Activated B cell treated with CpG ODN at 0.5 μM for 24 hours (primary cell): ENCODE data around the gene DDX5. TPM values are rescaled to one million over a fixed set of nuclear protein-coding genes. Genes with fewer than 3 reads are reported as not detected.
"Not testable (repeated sequence)": the region's sequence is repeated elsewhere in the genome, so short reads cannot be mapped to it uniquely, and the experiment has no call there.

Experiments
- ATAC-seq: fragments of 200-7000 bp; cut with Tn5 transposase; one replicate; pipeline ENCODE4 v1.10.0; 2021; ENCODE audit warnings: low read depth, mild to moderate bottlenecking, moderate library complexity
- CTCF ChIA-PET: fragments of 350-600 bp; sonication (Branson Sonifier 250); formaldehyde crosslinking; loops from one replicate; lab custom pipeline; 2021; ENCODE audit warnings: antibody characterized with exemption; lab: Charles Lee
- POLR2A ChIA-PET: fragments of 350-600 bp; sonication (Branson Sonifier 250); formaldehyde crosslinking; loops from one replicate; lab custom pipeline; 2021; ENCODE audit warnings: antibody characterized with exemption; lab: Charles Lee
- DNase-seq: peaks from one replicate; pipeline ENCODE4 v3.0.0; 2022
- H3K27ac Mint-ChIP-seq: one replicate; pipeline ENCODE4 v1.8.0; 2020; ENCODE audit warnings: mixed read lengths
- H3K27me3 Mint-ChIP-seq: one replicate; pipeline ENCODE4 v1.8.0; 2021; ENCODE audit warnings: mixed read lengths
- H3K36me3 Mint-ChIP-seq: one replicate; pipeline ENCODE4 v1.8.0; 2021; ENCODE audit warnings: low read depth, mixed read lengths
- H3K4me1 Mint-ChIP-seq: one replicate; pipeline ENCODE4 v1.8.0; 2021; ENCODE audit warnings: mixed read lengths
- H3K4me3 Mint-ChIP-seq: one replicate; pipeline ENCODE4 v1.8.0; 2020; ENCODE audit warnings: mild to moderate bottlenecking, mixed read lengths
- H3K9me3 Mint-ChIP-seq: one replicate; pipeline ENCODE4 v1.8.0; 2020; ENCODE audit warnings: mixed read lengths
- CTCF ChIP-seq: fragments of 200-600 bp; IDR thresholded peaks from one replicate; pipeline ENCODE4 v1.8.0; 2022; ENCODE audit warnings: antibody characterized with exemption, mild to moderate bottlenecking
- intact Hi-C: fragments of 100-400 bp; cut with micrococcal nuclease; formaldehyde crosslinking; loops from one replicate; pipeline ENCODE4 v1.15.1; 2024
- total RNA-seq: library from RNA; stranded (reverse); gene quantifications from 2 replicates; pipeline ENCODE4 v1.2.3, GENCODE V29; 2022

Gene DDX5
- total RNA-seq, 1 donor from 2014 or later = 1,208 TPM

GRCh38 chr17:64466019-64466735, 39.9 kb downstream of the DDX5 start:
- no peak overlapping the region for H3K27ac Mint-ChIP-seq

GRCh38 chr17:64461788-64462187, 44.3 kb downstream of the DDX5 start:
- ChIA-PET CTCF (no interaction called here), POLR2A (no interaction called here)
- H3K27ac Mint-ChIP-seq = no peak overlapping the region
- no peak for ATAC-seq
- peaks cover 29% of the 10 kb centered on the region for H3K36me3 Mint-ChIP-seq
- DNase-seq = no peak
- no peak for TF ChIP-seq CTCF
- H3K4me1 Mint-ChIP-seq = peaks cover 23% of the 10 kb centered on the region
- no peaks in the 10 kb centered on the region for H3K27me3 Mint-ChIP-seq
- no peaks in the 10 kb centered on the region for H3K9me3 Mint-ChIP-seq
- intact Hi-C loops = no loop called here
- no peak overlapping the region for H3K4me3 Mint-ChIP-seq

More at GRCh38 chr17:64466019-64466735, 39.9 kb downstream of the DDX5 start:
- no peak for TF ChIP-seq CTCF
- no peak for ATAC-seq
- no peak overlapping the region for H3K4me3 Mint-ChIP-seq
- ChIA-PET POLR2A (no interaction called here), CTCF (no interaction called here)
- intact Hi-C loops = no loop called here
- H3K9me3 Mint-ChIP-seq = no peaks in the 10 kb centered on the region
- H3K27me3 Mint-ChIP-seq = no peaks in the 10 kb centered on the region
- no peaks in the 10 kb centered on the region for H3K4me1 Mint-ChIP-seq
- H3K36me3 Mint-ChIP-seq = peaks cover 45% of the 10 kb centered on the region
- DNase-seq = no peak

GRCh38 chr17:64460955-64461354, 45.1 kb downstream of the DDX5 start:
- intact Hi-C loops = no loop called here
- CTCF ChIA-PET = no interaction called here
- no peak for TF ChIP-seq CTCF
- peaks cover 3% of the 10 kb centered on the region for H3K9me3 Mint-ChIP-seq
- peaks cover 32% of the 10 kb centered on the region for H3K4me1 Mint-ChIP-seq
- DNase-seq (no peak), ATAC-seq (no peak)
- H3K27ac Mint-ChIP-seq = no peak overlapping the region
- POLR2A ChIA-PET = no interaction called here
- no peaks in the 10 kb centered on the region for H3K27me3 Mint-ChIP-seq
- no peak overlapping the region for H3K4me3 Mint-ChIP-seq
- peaks cover 25% of the 10 kb centered on the region for H3K36me3 Mint-ChIP-seq

GRCh38 chr17:64459818-64460217, 46.3 kb downstream of the DDX5 start:
- DNase-seq, H3K4me3 Mint-ChIP-seq, H3K27me3 Mint-ChIP-seq, CTCF ChIA-PET, POLR2A ChIA-PET, H3K27ac Mint-ChIP-seq, H3K9me3 Mint-ChIP-seq, ATAC-seq: not testable (repeated sequence)
- intact Hi-C loops = loop anchor here (5.0 to 10.0 kb wide), 2 partner anchors 38 to 1015 kb away; partner anchors contain the start of gene CYB561
- peaks cover 22% of the 10 kb centered on the region for H3K36me3 Mint-ChIP-seq
- H3K4me1 Mint-ChIP-seq = peaks cover 42% of the 10 kb centered on the region

- TF ChIP-seq CTCF = no peak
- Mint-ChIP-seq H3K4me1 (peaks cover 47% of the 10 kb centered on the region), H3K9me3 (peaks cover 3% of the 10 kb centered on the region), H3K36me3 (peaks cover 25% of the 10 kb centered on the region), H3K27ac (no peak overlapping the region), H3K27me3 (no peaks in the 10 kb centered on the region), H3K4me3 (no peak overlapping the region)
- DNase-seq (no peak), ATAC-seq (no peak)
- intact Hi-C loops = loop anchor here (5.0 to 10.0 kb wide), 2 partner anchors 37 to 1015 kb away; partner anchors contain the start of gene CYB561
- CTCF ChIA-PET = no interaction called here
- POLR2A ChIA-PET = no interaction called here
These were observed 46.8 kb downstream of the DDX5 start for GRCh38 chr17:64459284-64459747.
